ENCODE results near the gene VGLL4. TPM values are rescaled to one million over a fixed set of nuclear protein-coding genes. Genes with fewer than 3 reads are reported as not detected.
A peak's percentile ranks its signal among the peaks of the same experiment; 100 is the strongest.

VGLL4 gene
- total RNA-seq, 1 donor from 2014 or later, result 45.5 TPM

DNA sequence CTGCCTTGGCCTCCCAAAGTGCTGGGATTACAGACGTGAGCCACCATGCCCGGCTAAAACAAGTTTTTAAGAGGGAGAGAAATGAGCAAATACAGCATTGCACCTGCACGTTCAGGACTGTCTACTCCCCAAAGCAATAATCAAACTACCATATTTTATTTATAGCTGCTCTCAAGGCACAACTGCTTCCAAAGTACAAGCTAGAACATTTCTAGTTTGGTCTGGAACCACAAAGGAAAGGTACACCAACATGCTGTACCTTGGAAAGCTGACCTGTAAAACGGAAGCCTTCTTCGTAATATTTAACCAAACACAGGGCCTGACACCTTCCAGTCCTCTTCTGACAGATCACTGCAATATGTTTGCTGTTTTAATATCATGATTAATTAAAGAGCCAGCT, 14.5 kb upstream of the VGLL4 start:
- Histone ChIP-seq H3K27ac (no peak overlapping the region), H3K36me3 (no peaks in the 10 kb centered on the region), H3K27me3 (ENCODE audit: low read depth) (no peaks in the 10 kb centered on the region), H3K4me3 (no peak overlapping the region), H3K4me1 (peaks cover 16% of the 10 kb centered on the region), H3K9me3 (no peaks in the 10 kb centered on the region)
- intact Hi-C loops (cut with DNase I), result no loop called here
- no peak for DNase-seq
- ATAC-seq, result no peak
- TF ChIP-seq, protein P1, sequence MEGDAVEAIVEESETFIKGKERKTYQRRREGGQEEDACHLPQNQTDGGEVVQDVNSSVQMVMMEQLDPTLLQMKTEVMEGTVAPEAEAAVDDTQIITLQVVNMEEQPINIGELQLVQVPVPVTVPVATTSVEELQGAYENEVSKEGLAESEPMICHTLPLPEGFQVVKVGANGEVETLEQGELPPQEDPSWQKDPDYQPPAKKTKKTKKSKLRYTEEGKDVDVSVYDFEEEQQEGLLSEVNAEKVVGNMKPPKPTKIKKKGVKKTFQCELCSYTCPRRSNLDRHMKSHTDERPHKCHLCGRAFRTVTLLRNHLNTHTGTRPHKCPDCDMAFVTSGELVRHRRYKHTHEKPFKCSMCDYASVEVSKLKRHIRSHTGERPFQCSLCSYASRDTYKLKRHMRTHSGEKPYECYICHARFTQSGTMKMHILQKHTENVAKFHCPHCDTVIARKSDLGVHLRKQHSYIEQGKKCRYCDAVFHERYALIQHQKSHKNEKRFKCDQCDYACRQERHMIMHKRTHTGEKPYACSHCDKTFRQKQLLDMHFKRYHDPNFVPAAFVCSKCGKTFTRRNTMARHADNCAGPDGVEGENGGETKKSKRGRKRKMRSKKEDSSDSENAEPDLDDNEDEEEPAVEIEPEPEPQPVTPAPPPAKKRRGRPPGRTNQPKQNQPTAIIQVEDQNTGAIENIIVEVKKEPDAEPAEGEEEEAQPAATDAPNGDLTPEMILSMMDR (IDR thresholded peaks at IDR 0.05), result no peak

DNA sequence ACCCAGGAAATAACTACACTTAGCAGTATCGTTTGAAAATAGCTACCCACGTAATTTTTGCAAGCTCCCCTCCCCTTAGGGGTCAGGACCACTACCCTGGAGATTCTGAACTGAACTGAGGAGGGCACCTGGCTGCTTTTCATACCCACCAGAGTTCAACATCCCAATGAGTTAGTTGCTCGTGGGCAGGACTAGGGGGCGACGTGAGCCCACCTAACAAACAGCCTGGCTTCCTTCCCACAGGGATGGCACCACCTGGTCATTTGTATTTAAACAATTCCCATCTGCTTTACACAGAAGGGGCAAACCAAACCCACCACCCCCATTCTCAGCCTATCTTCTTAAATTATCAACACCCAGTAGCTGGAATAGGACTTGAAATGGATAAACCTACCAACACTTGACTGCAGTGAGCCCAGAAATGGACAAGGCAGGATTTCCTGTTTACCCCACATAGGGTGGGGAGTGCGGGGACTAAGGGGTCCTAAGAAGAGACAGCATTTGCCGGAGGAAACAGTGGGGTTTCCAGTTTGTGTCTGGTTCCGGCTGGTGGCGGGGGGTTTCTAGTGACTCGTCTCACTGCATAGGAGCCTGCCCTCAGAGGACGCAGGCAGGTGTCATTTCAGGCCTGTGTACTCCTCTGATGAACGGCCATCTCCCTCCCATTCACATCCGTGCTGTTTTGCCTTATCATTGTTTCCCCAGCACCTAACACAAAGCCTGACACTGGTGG, 11.6 kb upstream of the VGLL4 start:
- no peak for ATAC-seq
- H3K36me3 ChIP-seq, result no peaks in the 10 kb centered on the region
- H3K4me1 ChIP-seq, result peaks cover 5% of the 10 kb centered on the region
- H3K27me3 ChIP-seq (ENCODE audit: low read depth), result no peaks in the 10 kb centered on the region
- H3K4me3 ChIP-seq, result no peak overlapping the region
- DNase-seq, result no peak
- no peak overlapping the region for H3K27ac ChIP-seq
- no peaks in the 10 kb centered on the region for H3K9me3 ChIP-seq
- intact Hi-C loops (cut with DNase I), result no loop called here
- TF ChIP-seq, protein P1 (IDR thresholded peaks at IDR 0.05), result peak; percentile 20

DNA sequence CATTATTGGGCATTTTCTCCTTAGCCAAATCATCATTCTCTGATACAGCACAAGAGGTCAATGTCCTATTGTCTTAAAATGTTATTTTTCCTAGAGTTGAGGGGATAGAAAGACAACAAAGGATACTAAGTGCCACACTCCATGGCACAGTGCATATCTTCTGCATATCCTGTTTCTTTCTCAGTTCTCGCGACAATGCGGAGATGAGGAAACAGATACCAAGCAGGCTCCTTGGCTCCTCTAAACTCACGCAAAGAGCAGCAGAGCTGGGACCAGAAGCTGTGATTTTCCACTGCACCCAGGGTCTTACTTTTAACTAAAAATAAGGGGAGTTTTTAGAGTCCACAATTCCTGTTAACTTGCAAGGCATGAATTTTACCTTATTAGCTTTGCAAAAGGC, 10.5 kb upstream of the VGLL4 start:
- no peaks in the 10 kb centered on the region for H3K27me3 ChIP-seq (ENCODE audit: low read depth)
- ATAC-seq (no peak), DNase-seq (no peak)
- H3K4me1 ChIP-seq, result peaks cover 5% of the 10 kb centered on the region
- no peaks in the 10 kb centered on the region for H3K36me3 ChIP-seq
- intact Hi-C loops (cut with DNase I), result no loop called here
- no peaks in the 10 kb centered on the region for H3K9me3 ChIP-seq
- TF ChIP-seq, protein P1 (IDR thresholded peaks at IDR 0.05), result no peak
- H3K4me3 ChIP-seq, result no peak overlapping the region
- no peak overlapping the region for H3K27ac ChIP-seq

DNA sequence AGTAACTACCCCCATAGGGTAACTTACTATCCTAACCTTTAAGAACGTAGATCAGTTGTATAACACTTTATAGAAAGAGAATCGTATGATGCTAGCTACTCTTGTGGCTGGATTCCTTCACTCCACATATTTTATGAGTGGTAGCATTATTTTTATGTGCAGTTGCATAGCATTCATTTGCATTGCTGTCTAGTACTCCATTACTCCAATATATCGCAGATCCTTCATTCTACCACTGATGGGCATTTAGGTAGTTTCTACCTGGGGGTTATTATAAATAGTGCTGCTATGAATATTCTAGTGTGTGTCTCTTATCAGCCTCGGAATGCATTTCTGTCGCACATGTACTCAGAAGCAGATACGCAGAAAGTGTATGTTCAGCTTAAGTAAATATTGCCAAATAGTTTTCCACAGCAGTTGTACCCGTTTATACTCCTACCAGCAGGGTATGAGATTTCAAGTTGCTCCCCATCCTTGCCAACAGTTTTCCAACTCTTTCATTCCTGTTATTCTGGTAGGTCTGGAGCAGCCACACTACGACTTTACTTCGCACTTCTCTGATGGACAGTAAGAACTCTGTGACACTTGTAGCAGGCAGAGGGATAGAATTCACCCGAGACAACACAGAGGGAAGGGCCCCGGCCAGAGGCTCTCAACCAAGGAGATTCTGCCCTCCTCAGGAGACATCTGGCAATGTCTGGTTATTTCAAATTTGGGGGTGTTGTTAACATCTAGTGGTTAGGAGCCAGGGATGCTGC, 9.8 kb upstream of the VGLL4 start:
- no peak for DNase-seq
- Histone ChIP-seq H3K4me3 (no peak overlapping the region), H3K27ac (no peak overlapping the region), H3K4me1 (peaks cover 5% of the 10 kb centered on the region), H3K9me3 (no peaks in the 10 kb centered on the region), H3K27me3 (ENCODE audit: low read depth) (no peaks in the 10 kb centered on the region), H3K36me3 (no peaks in the 10 kb centered on the region)
- intact Hi-C loops (cut with DNase I), result no loop called here
- TF ChIP-seq, protein P1 (IDR thresholded peaks at IDR 0.05), result no peak
- ATAC-seq, result peak; percentile 54 to 61

DNA sequence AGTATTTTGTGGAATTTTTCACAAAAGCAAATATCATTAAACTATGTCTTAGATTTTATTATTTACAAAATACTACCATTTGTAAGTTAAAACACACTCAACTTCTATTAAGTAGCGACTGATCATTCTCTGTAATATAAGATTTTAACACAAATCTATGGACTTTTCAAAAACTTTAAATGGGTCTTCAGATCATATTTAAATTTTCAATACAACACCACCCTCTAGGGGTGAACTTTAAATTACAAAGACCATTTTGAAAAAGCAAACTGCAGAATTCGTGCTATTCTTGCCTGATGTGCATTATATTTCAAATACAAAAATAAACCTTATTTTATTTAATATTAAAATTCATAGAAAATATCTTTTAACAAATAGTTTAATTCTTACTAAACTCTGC, 8.2 kb upstream of the VGLL4 start:
- no peak overlapping the region for H3K27ac ChIP-seq
- no peaks in the 10 kb centered on the region for H3K9me3 ChIP-seq
- no peaks in the 10 kb centered on the region for H3K36me3 ChIP-seq
- peaks cover 5% of the 10 kb centered on the region for H3K4me1 ChIP-seq
- DNase-seq (no peak), ATAC-seq (peak in 1 of 2 donors; percentile 48)
- H3K27me3 ChIP-seq (ENCODE audit: low read depth), result no peaks in the 10 kb centered on the region
- no peak overlapping the region for H3K4me3 ChIP-seq
- TF ChIP-seq, protein P1 (IDR thresholded peaks at IDR 0.05), result peak; percentile 60
- intact Hi-C loops (cut with DNase I), result no loop called here
